AG08395 (cell line): Measurements from ENCODE around the gene CLDN2.

Experiments used
- DNase-seq: peaks from one replicate; pipeline ENCODE4 v3.0.0; 2012; ENCODE audit warnings: mixed read lengths, low spot score

Gene CLDN2

DNA sequence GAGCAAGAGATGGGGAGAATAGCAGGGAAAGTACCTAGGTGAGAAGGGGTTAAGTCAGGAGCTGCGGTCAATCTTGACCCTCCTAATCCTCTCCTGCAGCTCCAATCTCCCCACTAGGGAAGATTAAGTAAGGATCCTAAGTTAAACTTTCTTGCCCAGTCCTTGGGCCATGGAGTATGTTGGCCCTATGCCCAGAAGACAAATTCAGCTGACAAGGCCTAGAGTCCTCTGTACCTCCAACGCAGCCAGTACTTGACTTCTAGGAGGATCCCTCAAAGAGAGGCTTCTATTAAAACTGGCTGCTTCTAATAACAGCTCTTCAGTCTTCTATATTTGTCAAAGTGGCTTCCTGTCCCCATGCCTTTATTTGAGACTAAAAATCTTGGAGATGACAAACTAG, 1.4 kb downstream of the CLDN2 start:
- DNase-seq = no peak

DNA sequence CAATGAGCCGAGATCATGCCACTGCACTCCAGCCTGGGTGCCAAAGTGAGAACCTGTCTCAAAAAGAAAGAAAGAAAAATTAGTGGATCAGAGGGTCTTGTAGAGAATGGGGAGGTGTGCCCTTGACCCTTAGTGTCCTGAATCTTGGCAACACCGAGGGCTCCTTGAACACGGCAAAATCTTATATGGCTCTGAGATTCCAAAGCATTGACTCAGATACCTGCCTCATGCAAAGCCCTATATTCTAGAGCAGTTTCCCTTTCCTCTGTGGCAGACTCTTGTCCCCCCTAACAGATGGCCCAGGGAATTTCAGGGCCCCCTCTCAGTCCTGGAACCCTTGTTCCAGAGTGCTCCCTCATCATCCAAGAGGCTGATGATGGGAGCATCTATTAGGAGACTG, 6.8 kb downstream of the CLDN2 start:
- no peak for DNase-seq

DNA sequence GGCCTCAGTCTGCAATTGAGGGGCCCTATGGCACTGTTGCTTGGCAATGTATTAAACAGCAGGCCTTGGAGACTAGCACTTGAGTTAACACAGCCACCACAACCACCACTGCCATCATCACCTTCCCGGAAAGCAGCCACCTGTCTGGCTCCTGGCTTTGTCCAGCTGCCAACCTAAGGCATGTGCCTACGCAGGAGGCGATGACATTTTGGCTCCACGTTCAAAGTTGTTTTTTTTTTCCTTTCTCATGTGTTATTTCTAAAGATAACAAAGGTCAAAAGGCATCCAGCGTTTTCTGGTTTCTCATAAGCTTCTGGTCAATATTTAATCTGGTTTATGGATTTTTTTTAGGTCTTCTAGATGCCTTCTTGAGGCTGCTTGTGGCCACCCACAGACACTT, 7.5 kb downstream of the CLDN2 start:
- no peak for DNase-seq

DNA sequence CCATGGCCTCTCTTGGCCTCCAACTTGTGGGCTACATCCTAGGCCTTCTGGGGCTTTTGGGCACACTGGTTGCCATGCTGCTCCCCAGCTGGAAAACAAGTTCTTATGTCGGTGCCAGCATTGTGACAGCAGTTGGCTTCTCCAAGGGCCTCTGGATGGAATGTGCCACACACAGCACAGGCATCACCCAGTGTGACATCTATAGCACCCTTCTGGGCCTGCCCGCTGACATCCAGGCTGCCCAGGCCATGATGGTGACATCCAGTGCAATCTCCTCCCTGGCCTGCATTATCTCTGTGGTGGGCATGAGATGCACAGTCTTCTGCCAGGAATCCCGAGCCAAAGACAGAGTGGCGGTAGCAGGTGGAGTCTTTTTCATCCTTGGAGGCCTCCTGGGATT, 8.0 kb downstream of the CLDN2 start:
- DNase-seq = no peak

DNA sequence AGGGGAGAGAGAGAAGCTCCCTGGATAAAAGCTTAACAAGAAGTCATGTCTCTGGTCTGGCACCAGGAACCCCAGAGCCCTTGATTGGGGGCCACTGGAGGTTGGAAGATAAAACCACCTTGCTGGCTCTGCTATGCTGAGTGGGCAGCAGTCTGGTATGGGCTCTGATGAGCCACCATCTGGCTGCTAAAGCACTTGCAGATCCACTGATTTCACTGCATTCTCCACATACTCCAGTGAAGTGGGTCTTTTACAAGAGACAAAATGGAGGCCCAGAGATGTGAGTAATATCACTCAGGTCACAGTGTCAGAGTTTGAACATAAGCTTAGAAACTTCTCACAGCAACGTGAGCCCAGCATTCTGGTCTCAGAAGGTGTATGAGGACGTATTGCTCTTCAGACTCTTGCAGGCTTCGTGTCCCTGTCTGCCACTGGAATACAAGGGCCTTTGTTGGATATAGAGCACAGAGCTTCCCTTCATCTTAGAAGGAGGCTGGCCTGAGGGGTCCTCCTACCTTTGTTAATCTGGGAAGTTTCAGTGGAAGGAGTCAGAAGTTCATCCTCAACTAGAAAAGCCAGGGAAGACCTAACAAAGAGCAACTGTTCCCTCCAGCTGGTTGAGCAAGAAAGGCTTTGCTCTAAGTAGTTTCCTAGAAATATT, 11.8 kb downstream of the CLDN2 start:
- DNase-seq = no peak

DNA sequence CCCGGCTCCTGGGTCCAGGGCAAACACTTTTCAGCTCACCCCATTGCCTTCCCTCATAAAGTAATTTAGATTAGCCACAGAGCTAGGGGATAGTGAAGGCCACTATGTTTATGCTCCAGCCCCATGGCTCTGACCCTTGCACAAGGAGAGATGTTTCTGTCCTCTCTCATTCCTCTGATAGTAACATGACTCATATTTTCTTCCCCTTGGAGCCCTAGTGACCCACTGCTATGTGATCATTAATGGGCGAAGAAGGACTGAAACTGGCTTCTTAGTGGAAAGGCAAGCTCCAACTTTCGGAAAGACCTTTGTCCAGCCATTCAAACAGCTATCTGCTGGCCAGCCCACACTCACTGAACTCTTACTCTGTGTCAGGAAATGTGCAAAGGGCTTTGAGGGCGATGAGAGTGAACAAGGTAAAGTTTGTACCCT, 12.3 kb downstream of the CLDN2 start:
- peak; percentile 34 for DNase-seq

DNA sequence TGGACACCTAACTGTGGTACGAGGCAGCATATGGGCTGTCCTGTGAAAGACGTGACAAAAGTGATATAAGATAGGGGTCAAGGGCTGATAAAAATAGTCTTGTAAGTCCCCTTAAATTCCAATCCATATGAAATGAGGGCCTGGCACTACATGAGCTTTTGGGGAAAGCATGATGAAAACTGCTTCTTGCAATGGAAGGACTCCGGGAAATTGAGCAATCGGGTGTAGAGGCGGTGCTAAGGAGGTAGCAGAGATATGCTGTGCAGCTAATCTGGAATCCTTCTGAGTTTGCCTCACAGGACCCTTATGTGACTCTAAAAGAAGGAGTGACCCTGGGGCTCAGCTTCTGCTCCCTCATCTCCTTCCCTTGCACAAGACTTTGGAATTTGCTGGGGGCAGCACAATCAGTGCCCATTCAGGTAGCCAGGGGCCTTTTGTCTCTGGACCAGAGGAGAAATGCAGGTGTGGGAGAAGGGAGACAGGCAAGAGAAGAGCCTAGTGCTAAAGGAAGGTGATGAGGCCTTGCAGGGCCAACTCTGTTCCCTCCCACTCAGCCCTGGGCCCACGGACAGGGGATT, 12.8 kb downstream of the CLDN2 start:
- DNase-seq = no peak

DNA sequence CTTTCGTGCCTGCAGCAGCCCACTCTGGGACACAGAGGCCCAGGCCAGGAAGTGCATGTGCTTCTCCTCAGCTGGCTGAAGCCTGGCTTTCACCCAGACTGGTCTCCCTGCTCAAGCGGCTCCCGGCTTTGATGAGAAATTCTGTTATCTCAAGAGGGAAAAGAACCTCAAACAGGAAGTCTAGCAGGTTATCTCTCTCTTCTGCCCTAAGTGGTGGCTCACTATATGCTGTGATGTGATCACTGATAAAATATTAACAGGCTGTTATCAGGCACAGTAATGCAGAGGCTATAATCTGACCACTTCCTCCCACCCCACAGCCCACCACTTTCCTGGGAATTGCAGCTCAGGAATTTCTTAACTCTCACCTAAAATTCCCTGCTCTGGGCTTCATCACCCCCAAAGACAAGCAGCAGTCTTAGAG, 13.3 kb downstream of the CLDN2 start:
- no peak for DNase-seq

DNA sequence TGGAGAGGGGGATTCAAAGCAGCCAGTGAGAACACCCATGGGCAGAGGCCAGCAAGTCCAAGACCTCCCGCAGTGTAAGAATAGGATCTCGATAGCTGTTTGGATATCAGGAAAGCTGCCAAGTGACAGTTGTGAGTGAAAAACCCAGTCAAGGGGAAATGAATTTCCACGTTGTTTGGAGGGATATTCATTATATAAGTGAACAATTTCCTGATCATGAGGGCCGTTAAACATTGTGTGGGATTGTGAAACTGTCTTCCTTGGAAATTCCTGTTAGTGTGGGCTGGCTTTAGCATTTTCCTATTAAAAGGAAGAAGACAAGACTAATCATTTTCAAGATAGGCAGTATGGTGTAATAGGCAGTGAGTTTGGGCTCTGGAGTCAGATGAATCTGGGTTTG, 15.0 kb downstream of the CLDN2 start:
- DNase-seq = no peak

DNA sequence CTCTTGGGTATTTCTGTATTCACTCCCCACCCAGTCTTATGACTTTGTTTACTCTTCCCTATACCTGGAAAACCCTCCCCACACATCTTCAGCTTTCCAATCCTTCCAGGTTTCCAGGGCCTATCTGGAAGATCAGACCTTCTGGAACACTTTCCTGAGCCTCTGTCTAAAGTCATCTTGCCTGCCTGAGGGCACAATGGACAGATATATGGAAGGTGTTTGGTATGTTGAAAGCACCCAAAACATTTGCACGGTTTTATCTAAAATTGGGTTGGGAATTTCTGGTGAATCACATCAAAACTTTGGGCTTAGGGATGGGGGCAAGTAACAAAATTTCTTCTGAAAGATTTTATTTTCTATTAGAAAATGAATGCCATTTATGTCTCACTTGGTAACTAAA, 16.0 kb downstream of the CLDN2 start:
- no peak for DNase-seq

DNA sequence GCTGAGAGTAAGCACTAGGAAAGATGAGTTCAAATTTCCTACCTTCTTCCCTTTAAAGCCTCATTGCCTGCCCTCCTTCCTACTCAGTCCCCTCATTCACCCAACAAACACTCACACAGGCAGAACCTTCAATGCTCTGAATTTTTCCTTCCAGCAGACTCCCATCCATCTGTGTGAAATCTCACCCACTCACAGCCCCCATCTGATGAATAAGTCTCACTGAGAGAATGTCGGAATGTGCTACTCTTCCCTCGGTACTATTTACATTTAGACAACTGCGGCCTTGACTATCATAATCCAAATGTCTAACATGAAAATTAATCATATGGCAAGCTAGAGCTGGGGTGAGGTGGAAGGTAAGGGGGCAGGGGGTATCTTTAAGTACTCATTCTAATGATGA, 19.4 kb downstream of the CLDN2 start:
- no peak for DNase-seq

DNA sequence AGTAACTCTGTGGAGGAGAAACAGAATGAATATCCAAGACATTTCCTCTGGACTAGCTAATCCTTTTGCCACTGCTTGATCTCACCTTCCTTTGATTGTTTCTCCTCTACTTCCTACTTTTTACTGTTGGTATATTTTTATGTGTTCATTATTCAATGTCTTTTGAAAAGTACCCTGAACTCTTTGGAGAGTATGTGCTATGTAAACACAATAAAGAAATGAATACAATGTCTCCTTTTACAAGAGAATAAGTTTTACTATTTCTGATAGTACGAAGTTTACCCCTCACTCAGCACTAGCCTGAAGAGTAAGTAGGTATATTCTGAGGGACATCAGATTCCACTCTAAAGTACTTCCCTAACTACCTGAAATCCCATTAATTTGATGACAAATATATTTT, 19.9 kb downstream of the CLDN2 start:
- no peak for DNase-seq

DNA sequence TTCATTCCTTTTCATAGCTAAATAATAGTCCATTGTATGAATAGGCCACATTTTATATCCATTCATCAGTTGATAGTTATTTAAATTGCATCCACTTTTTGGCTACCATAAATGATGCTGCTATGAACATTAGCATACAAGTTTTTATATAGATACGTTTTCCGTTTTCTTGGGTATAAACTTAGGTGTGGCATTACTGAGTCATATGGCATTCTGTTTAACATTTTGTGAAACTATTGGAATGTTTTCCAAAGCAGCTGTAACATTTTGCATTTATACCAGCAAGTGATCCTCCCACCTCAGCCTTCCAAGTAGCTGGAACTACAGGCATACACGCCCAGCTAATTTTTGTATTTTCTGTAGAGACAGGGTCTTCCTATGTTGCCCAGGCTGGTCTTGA, 26.3 kb downstream of the CLDN2 start:
- DNase-seq = no peak

DNA sequence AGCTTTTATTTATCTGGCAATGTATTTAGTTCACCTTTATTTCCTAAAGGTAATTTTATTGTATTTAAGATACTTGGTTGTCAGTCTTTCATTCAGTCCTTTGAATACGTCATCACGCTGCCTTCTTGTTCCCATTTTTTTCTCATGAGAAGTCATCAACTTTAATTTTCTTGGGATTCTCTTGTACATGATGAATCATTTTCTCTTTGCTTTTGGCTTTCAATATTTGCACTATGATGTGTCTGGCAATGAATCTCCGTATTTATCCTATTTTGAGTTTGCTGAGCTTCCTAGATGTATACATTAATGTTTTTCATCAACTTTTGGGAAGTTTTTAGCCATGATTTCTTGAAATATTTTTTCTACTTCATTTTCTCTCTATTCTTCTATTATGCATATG, 28.4 kb downstream of the CLDN2 start:
- no peak for DNase-seq

DNA sequence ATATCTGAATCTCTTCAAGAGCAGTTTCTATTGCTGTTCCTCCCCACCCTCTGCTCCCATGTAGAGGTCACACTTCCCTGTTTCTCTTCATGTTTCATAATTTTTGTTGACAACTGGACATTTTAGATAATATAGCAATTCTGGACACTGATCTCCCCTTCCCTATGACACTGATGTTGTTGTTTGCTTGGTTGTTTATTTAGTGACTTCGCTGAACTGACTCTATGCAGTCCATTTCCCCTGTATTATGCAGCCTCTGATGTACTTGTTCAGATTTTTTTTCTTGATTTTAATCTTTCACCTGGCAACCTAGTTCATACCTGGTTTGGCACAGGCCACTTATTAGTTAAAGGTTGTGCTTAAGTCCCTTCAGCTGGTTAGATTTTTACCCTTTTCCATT, 29.2 kb downstream of the CLDN2 start:
- DNase-seq = no peak

DNA sequence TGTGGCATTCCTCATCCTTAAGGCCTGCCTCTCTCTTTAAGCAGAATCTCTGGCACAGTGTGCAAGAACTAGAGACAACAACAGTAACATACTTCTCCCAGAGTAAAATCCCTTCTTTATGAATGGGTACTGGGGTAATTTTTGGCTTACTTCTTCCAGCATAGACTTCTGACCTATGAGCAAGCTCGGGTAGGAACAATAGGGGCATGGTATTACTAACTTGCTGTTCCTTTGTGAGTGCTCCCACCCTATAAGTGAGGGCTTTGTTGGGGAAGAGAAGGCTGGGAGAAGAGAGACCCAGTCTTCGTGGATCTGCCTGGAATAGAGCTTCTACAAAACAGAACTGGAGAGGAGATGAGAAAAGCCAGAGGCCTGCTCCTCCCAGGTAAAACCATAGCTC, 30.2 kb downstream of the CLDN2 start:
- DNase-seq = no peak

DNA sequence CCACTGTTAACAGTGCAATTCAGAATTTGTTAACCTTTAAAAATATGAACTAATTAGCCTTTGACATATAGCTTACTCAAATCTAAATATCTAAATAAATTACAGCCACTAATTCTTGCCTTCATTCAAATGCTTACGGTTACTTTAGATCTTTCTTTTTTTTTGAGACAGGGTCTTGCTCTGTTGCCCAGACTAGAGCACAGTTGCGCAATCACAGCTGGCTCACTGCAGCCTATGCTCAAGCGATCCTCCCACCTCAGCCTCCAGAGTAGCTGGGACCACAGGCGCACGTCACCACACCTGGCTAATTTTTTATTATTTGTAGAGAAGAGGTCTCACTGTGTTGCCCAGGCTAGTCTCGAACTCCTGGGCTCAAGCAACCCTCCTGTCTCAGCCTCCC, 31.0 kb downstream of the CLDN2 start:
- no peak for DNase-seq

DNA sequence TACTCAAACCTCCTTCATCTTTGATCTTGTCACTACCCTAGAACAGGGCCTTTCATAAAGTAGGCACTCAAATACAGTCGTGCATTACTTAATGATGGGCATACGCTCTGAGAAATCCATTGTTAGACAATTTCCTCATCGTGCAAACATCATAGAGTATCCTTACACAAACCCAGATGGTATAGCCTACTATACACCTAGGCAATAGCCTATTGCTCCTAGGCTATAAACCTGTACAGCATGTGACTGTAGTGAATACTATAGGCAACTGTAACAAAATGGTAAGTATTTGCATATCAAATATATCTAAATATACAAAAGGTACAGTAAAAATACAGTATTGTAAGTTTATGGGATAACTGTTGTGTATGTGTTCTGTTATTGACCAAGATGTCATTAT, 31.9 kb downstream of the CLDN2 start:
- DNase-seq = no peak

DNA sequence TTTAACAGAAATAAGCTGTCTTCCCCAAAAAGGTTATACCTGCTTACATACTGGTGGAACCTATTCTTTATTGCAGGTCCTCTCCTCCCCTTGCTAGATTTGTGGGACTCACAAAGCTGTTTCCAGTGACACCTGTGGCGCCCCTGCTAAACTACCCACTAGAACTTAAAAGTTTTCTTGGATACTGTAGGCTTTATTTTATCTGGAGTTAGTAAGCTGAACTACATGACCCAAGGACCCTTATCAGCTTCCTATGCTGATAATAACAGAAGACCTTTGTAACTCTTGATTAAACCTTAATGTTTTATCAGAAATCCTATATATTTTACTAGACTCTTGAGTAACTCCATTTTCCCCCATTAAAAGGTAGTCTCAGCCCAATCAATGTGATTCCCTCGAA, 32.3 kb downstream of the CLDN2 start:
- DNase-seq = no peak

DNA sequence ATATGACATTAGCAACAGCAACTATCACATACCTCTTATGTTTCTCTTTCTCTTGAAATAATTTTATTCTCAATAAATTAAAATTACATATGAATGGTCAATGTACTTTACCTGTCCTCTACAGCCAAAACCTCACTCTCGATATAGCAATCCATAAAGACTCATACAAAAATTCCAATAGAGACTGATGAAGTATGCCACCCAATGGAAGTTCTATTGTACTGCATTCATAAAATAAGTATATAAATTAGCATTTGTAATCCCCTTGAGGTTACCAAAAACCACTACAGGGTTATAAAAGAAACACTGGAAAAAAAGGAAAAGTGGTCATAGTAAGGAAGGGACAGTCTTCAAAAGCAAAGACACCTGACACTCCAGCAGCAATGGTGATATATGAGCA, 32.8 kb downstream of the CLDN2 start:
- DNase-seq = peak; percentile 25

DNA sequence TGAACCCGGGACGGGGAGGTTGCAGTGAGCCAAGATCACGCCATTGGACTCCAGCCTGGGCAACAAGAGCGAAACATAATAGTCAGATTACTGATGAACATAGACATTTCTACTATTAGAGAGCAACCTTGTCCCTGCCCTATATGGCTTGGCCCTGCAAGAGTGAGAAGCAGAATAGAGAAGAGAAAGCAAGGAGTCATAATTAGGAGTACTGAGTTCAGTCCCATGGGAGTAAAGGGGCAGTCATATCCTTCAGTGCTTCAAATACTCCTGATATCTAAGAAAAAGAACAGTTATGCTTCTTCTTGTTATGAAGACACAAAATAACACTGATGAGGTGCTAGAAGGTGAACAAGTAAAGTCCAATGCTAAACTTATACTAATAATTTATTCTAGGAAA, 33.8 kb downstream of the CLDN2 start:
- no peak for DNase-seq

DNA sequence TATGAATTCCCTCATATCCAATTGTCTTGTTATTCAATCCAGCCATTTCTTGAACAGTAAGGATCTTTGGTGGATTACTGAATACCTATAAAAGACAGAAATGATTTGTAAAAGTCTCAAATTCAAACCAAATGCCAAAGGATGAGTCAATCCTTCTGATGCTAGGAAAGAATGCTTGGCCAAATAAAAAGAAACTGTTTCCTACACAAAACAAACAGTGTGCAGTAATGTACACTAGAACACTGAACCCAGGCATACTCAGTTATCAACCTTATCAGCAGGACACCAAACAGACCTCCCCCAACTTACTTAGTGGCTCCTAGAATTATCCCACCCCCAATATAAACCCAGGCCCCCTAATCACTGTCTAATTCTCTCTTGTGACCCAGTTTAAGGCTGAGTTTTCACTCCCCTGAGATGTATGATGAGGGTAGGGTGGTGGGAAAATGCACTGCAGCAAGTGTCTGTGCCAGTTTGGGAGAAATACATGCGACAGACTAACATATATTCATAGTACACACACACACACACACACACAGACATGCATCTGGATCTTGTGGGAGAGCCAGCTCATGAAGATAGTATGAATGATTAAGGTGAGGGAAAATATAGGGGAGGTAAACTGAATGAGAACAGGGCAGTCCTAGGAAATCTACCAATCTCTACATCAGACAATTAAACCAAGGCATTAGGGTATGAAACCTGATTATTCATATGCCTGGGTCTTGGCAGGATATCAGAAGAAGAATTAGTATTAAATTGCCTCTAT, 35.0 kb downstream of the CLDN2 start:
- DNase-seq = peak; percentile 21

DNA sequence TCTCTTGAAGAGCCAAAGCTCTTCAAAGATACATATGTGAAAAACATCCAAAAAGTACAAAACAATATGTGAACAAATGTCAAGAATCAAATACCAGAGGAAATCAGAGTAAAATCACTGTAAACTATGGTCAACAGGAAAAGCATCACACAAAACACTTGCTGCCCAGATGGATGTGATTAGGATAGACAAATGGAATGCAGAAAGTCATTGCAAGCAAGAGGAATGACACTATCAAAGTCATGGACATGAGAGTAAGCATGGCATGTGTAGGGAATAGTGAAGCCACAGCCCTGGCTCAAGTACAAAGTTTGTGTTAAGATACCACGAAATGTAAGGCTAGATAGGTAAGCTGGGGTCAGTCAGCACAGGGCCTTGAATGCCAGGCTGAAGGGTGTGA, 37.7 kb downstream of the CLDN2 start:
- peak; percentile 34 for DNase-seq

DNA sequence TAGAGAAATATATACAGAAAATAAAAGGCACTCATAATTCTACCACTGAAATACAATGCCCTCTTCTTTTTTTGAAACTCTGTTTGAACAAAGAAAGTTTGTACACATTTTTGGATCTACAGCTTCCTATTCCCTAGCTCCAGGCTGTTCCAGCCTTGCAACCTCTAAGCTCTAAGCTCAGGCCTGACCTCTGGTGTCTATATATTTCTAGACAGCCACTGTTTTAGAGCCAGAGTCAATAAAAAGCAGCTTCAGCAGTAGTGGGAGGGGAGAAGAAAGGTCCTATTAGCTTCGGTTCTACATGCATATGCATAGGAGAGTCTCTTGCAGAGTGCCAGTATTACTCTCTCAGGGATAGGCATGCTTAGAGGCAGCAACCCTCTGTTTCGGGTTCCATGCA, 39.7 kb downstream of the CLDN2 start:
- peak; percentile 35 for DNase-seq
